Breast epithelium (tissue), 3 donors: Measurements from ENCODE around the gene PLEKHA5.

Source experiments
- POLR2A ChIP-seq: fragments of 450-650 bp; IDR thresholded peaks from one replicate; pipeline ENCODE4 v1.6.1; 2016; ENCODE audit warnings: antibody characterized with exemption, mild to moderate bottlenecking, moderate library complexity
- POLR2AphosphoS5 ChIP-seq, 3 donors: sonication (generic); formaldehyde crosslinking; IDR thresholded peaks; one replicate each; pipeline ENCODE4 v1.6.1; 2017; ENCODE audit warnings: antibody characterized with exemption in 3 of 3
- TF ChIP-seq, protein P1 (sequence below), 3 donors: fragments of 450-650 bp; IDR thresholded peaks; one replicate each; pipeline ENCODE4 v1.5.1; 2016 to 2017; ENCODE audit warnings: antibody characterized with exemption in 3 of 3, mild to moderate bottlenecking in 3 of 3, moderate library complexity in 3 of 3

GRCh38 chr12:19223018-19223417, 93.5 kb downstream of the PLEKHA5 start:
- TF ChIP-seq, protein P1, sequence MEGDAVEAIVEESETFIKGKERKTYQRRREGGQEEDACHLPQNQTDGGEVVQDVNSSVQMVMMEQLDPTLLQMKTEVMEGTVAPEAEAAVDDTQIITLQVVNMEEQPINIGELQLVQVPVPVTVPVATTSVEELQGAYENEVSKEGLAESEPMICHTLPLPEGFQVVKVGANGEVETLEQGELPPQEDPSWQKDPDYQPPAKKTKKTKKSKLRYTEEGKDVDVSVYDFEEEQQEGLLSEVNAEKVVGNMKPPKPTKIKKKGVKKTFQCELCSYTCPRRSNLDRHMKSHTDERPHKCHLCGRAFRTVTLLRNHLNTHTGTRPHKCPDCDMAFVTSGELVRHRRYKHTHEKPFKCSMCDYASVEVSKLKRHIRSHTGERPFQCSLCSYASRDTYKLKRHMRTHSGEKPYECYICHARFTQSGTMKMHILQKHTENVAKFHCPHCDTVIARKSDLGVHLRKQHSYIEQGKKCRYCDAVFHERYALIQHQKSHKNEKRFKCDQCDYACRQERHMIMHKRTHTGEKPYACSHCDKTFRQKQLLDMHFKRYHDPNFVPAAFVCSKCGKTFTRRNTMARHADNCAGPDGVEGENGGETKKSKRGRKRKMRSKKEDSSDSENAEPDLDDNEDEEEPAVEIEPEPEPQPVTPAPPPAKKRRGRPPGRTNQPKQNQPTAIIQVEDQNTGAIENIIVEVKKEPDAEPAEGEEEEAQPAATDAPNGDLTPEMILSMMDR (IDR thresholded peaks at IDR 0.05) = peak in 1 of 3 donors; percentile 25
- TF ChIP-seq POLR2A = no peak
- TF ChIP-seq POLR2AphosphoS5 (IDR thresholded peaks at IDR 0.05) = no peak
